SK-N-SH treated with all-trans-retinoic acid at 6 μM for 48 hours (cell line): ENCODE results near the gene MPI.
A peak's percentile ranks its signal among the peaks of the same experiment; 100 is the strongest.

Source experiments
- ATAC-seq: fragments of 200-7000 bp; cut with Tn5 transposase; 3 replicates; pipeline ENCODE4 v1.9.1; 2020; ENCODE audit warnings: mild to moderate bottlenecking, moderate library complexity
- ARNTL ChIP-seq: fragments of 450-650 bp; formaldehyde crosslinking; IDR thresholded peaks from 2 replicates; pipeline ENCODE4 v1.5.0; 2020; ENCODE audit warnings: low read depth, mild to moderate bottlenecking, moderate library complexity, borderline replicate concordance
- CREB5 ChIP-seq: fragments of 250-450 bp; sonication (Bioruptor Pico); IDR thresholded peaks from 2 replicates; pipeline ENCODE4 v1.5.1; 2020; ENCODE audit warnings: low read depth, mild to moderate bottlenecking, moderate library complexity
- CSDC2 ChIP-seq: fragments of 250-450 bp; sonication (Bioruptor Pico); IDR thresholded peaks from 2 replicates; pipeline ENCODE4 v1.5.0; 2020; ENCODE audit warnings: mild to moderate bottlenecking, moderate library complexity
- CSRNP3 ChIP-seq: fragments of 250-450 bp; sonication (Bioruptor Pico); IDR thresholded peaks from 2 replicates; pipeline ENCODE4 v1.5.1; 2021; ENCODE audit warnings: mild to moderate bottlenecking, moderate library complexity
- ESRRG ChIP-seq: fragments of 250-450 bp; sonication (Bioruptor Pico); IDR thresholded peaks from 2 replicates; pipeline ENCODE4 v1.6.1; 2021; ENCODE audit warnings: mild to moderate bottlenecking
- GLIS3 ChIP-seq: fragments of 250-450 bp; sonication (Bioruptor Pico); IDR thresholded peaks from 2 replicates; pipeline ENCODE4 v1.5.0; 2020; ENCODE audit warnings: mild to moderate bottlenecking, moderate library complexity
- ISL1 ChIP-seq: fragments of 250-450 bp; sonication (Bioruptor Pico); IDR thresholded peaks from 2 replicates; pipeline ENCODE4 v2.1.2; 2022; ENCODE audit warnings: mild to moderate bottlenecking, moderate library complexity
- OSR1 ChIP-seq: fragments of 250-450 bp; sonication (Bioruptor Pico); IDR thresholded peaks from 2 replicates; pipeline ENCODE4 v1.8.0; 2022; ENCODE audit warnings: moderate library complexity, mild to moderate bottlenecking, inconsistent platforms
- PATZ1 ChIP-seq: fragments of 250-450 bp; sonication (Bioruptor Pico); IDR thresholded peaks from 2 replicates; pipeline ENCODE4 v1.8.0; 2020; ENCODE audit warnings: mild to moderate bottlenecking, moderate library complexity, borderline replicate concordance
- PPARA ChIP-seq: fragments of 250-450 bp; sonication (Bioruptor Pico); IDR thresholded peaks from 2 replicates; pipeline ENCODE4 v1.5.0; 2020; ENCODE audit warnings: mild to moderate bottlenecking, borderline replicate concordance
- RARB ChIP-seq: fragments of 250-450 bp; sonication (Bioruptor Pico); IDR thresholded peaks from 2 replicates; pipeline ENCODE4 v1.8.0; 2021; ENCODE audit warnings: mild to moderate bottlenecking, moderate library complexity
- SNAI2 ChIP-seq: fragments of 250-450 bp; sonication (Bioruptor Pico); IDR thresholded peaks from 2 replicates; pipeline ENCODE4 v1.5.0; 2020; ENCODE audit warnings: mild to moderate bottlenecking, moderate library complexity
- TCF4 ChIP-seq: fragments of 250-450 bp; sonication (Bioruptor Pico); IDR thresholded peaks from 2 replicates; pipeline ENCODE4 v1.8.0; 2021; ENCODE audit warnings: mild to moderate bottlenecking, moderate library complexity, borderline replicate concordance
- TOX ChIP-seq: fragments of 250-450 bp; sonication (Bioruptor Pico); IDR thresholded peaks from 2 replicates; pipeline ENCODE4 v1.8.0; 2021; ENCODE audit warnings: mild to moderate bottlenecking, moderate library complexity, borderline replicate concordance
- ZC3H10 ChIP-seq: fragments of 250-450 bp; sonication (Bioruptor Pico); IDR thresholded peaks from 2 replicates; pipeline ENCODE4 v1.5.1; 2021; ENCODE audit warnings: mild to moderate bottlenecking, moderate library complexity
- ZFP3 ChIP-seq: fragments of 250-450 bp; sonication (Bioruptor Pico); IDR thresholded peaks from 2 replicates; pipeline ENCODE4 v1.5.0; 2020; ENCODE audit warnings: mild to moderate bottlenecking, moderate library complexity
- ZFP30 ChIP-seq: fragments of 450-650 bp; formaldehyde crosslinking; IDR thresholded peaks from 2 replicates; pipeline ENCODE4 v1.5.0; 2022; ENCODE audit warnings: mild to moderate bottlenecking, moderate library complexity
- ZNF565 ChIP-seq: fragments of 450-650 bp; formaldehyde crosslinking; conservative IDR thresholded peaks from 2 replicates; pipeline ENCODE4 v1.5.0; 2020; ENCODE audit warnings: low read depth, mild to moderate bottlenecking, moderate library complexity
- ZNF70 ChIP-seq: fragments of 450-650 bp; formaldehyde crosslinking; IDR thresholded peaks from 2 replicates; pipeline ENCODE4 v1.5.0; 2020; ENCODE audit warnings: mild to moderate bottlenecking, moderate library complexity
- ZNF8 ChIP-seq: fragments of 450-650 bp; formaldehyde crosslinking; IDR thresholded peaks from 2 replicates; pipeline ENCODE4 v1.5.0; 2020; ENCODE audit warnings: mild to moderate bottlenecking, moderate library complexity
- TF ChIP-seq, protein P1 (sequence below): fragments of 250-450 bp; sonication (Bioruptor Pico); IDR thresholded peaks from 2 replicates; pipeline ENCODE4 v1.8.0; 2021; ENCODE audit warnings: low read depth, mild to moderate bottlenecking, moderate library complexity, borderline replicate concordance
- TF ChIP-seq, protein P2 (sequence below): fragments of 250-450 bp; sonication (Bioruptor Pico); IDR thresholded peaks from 2 replicates; pipeline ENCODE4 v1.5.0; 2020; ENCODE audit warnings: mild to moderate bottlenecking, moderate library complexity

Gene MPI

DNA sequence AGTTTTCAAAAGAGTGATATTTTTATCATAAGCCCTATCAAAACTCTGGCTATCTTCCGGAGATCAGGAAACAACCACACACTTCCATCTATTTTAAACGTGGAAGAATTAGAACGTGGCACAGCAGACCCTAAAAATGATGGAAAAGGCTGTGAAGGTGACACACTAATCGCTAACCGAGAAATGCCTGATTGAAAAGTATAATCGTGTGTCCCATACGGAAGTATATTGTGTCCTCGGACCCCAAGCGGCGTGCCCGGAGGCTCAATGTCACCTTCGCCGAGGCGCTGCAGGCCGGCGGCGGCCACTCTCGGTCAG is 47.4 kb downstream of the MPI start:
- ATAC-seq: no peak
- TF ChIP-seq CSRNP3 (CRISPR knock-in tag) (no peak), ZNF70 (CRISPR knock-in tag) (no peak), PATZ1 (CRISPR knock-in tag) (no peak), TCF4 (CRISPR knock-in tag) (no peak), ZFP3 (CRISPR knock-in tag) (no peak), ZC3H10 (CRISPR knock-in tag) (no peak), RARB (CRISPR knock-in tag) (no peak), SNAI2 (CRISPR knock-in tag) (no peak), PPARA (no peak), ESRRG (CRISPR knock-in tag) (no peak), ZFP30 (CRISPR knock-in tag) (no peak), CSDC2 (CRISPR knock-in tag) (no peak), ZNF8 (no peak), GLIS3 (CRISPR knock-in tag) (no peak), ISL1 (no peak), TOX (no peak), ZNF565 (no peak)
- TF ChIP-seq, protein P1, sequence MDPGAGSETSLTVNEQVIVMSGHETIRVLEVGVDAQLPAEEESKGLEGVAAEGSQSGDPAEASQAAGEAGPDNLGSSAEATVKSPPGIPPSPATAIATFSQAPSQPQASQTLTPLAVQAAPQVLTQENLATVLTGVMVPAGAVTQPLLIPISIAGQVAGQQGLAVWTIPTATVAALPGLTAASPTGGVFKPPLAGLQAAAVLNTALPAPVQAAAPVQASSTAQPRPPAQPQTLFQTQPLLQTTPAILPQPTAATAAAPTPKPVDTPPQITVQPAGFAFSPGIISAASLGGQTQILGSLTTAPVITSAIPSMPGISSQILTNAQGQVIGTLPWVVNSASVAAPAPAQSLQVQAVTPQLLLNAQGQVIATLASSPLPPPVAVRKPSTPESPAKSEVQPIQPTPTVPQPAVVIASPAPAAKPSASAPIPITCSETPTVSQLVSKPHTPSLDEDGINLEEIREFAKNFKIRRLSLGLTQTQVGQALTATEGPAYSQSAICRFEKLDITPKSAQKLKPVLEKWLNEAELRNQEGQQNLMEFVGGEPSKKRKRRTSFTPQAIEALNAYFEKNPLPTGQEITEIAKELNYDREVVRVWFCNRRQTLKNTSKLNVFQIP: no peak
- TF ChIP-seq, protein P2, sequence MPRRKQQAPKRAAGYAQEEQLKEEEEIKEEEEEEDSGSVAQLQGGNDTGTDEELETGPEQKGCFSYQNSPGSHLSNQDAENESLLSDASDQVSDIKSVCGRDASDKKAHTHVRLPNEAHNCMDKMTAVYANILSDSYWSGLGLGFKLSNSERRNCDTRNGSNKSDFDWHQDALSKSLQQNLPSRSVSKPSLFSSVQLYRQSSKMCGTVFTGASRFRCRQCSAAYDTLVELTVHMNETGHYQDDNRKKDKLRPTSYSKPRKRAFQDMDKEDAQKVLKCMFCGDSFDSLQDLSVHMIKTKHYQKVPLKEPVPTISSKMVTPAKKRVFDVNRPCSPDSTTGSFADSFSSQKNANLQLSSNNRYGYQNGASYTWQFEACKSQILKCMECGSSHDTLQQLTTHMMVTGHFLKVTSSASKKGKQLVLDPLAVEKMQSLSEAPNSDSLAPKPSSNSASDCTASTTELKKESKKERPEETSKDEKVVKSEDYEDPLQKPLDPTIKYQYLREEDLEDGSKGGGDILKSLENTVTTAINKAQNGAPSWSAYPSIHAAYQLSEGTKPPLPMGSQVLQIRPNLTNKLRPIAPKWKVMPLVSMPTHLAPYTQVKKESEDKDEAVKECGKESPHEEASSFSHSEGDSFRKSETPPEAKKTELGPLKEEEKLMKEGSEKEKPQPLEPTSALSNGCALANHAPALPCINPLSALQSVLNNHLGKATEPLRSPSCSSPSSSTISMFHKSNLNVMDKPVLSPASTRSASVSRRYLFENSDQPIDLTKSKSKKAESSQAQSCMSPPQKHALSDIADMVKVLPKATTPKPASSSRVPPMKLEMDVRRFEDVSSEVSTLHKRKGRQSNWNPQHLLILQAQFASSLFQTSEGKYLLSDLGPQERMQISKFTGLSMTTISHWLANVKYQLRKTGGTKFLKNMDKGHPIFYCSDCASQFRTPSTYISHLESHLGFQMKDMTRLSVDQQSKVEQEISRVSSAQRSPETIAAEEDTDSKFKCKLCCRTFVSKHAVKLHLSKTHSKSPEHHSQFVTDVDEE (CRISPR knock-in tag): no peak

DNA sequence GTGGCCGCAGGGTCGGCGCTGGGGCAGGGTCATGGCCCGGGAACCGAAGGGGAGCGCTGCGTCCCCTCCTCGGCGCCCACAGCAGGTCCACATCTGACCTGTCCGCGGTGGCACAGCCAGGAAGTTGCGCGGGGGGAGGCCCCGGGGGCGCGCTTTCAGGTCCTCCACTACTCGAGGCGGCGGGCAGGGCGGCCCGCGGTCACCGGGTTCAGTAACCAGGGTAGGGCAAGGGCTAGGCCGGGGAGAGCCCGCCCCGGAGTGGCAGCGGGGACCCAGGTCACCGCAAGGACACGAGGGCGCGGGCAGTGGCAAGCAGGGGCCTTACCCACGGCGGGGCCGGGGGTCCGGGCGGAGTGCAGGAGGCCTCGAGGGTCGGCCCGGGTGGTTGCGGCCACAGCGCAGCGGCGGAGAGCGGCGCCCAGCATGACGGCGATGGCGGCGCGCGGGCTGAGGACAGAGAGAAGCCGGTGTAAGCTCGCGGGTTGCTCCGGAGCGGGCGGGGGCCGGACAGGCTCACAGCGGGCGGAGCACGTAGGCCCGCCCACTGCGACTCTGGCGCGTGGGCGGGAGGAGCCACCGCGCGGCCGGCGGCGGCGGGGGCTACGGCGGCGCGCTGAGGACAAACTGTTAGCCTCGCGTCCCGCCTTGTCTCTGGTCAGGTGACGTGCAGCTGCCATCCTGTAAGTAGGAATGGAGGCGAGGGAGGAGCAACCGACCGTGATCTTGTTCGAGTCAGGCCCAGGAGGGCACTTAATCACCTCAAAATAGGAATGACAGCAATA is 47.9 kb downstream of the MPI start, which contains the start of gene COX5A:
Gene COX5A (minus strand): TSS at position 484 of the 782 bp plus-strand sequence. CDS start 59 bp downstream, at position 425.
- TF ChIP-seq CSDC2 (CRISPR knock-in tag) (no peak), CREB5 (no peak), ZFP30 (CRISPR knock-in tag) (no peak), CSRNP3 (CRISPR knock-in tag) (no peak), ESRRG (CRISPR knock-in tag) (no peak), SNAI2 (CRISPR knock-in tag) (no peak), ARNTL (CRISPR knock-in tag) (no peak), OSR1 (CRISPR knock-in tag) (no peak), TCF4 (CRISPR knock-in tag) (no peak), PPARA (no peak), ISL1 (no peak), RARB (CRISPR knock-in tag) (no peak), GLIS3 (CRISPR knock-in tag) (no peak), ZNF8 (no peak), TOX (no peak)
- TF ChIP-seq, protein P2 (CRISPR knock-in tag): no peak; the same call in 1 of the 2 replicates
- TF ChIP-seq, protein P1: no peak
- peak; percentile 98 for ATAC-seq
